ENCODE measurements around the gene ARID1B. TPM values are rescaled to one million over a fixed set of nuclear protein-coding genes. Genes with fewer than 3 reads are reported as not detected.
"Not testable (repeated sequence)": the region's sequence is repeated elsewhere in the genome, so short reads cannot be mapped to it uniquely, and the experiment has no call there.

The ARID1B gene
- polyA plus RNA-seq, 4 donors, result 7.3 to 43.5 (median 17.0) TPM

GRCh38 chr6:156980515-156980914 is 203.3 kb downstream of the ARID1B start:
- Histone ChIP-seq H3K4me3 (ENCODE audit: low read depth in 1 of 3, low read length in 3 of 3) (no peak overlapping the region), H3K4me1 (ENCODE audit: control insufficient read depth in 3 of 3, insufficient read depth in 2 of 3, low read depth in 1 of 3, low read length in 2 of 3) (peaks cover 0 to 18% (median 0%) of the 10 kb centered on the region in 3 donors), H3K27ac (ENCODE audit: low read depth in 1 of 3, low read length in 2 of 3) (no peak overlapping the region), H3K27me3 (ENCODE audit: control insufficient read depth in 3 of 3, insufficient read depth in 3 of 3, low read length in 3 of 3) (no peaks in the 10 kb centered on the region), H3K36me3 (ENCODE audit: control insufficient read depth in 3 of 3, insufficient read depth in 2 of 3, low read depth in 1 of 3, low read length in 3 of 3) (no peaks in the 10 kb centered on the region), H3K9me3 (ENCODE audit: control insufficient read depth in 2 of 2, insufficient read depth in 1 of 2, low read depth in 1 of 2, low read length in 1 of 2) (no peaks in the 10 kb centered on the region)
- DNase-seq (no peak), FAIRE-seq (no peak)
- WGBS, 3 donors, result 93 to 94% (median 94%) methylated on average over 10 of the region's 10 CpGs

GRCh38 chr6:156980948-156981347 is 203.8 kb downstream of the ARID1B start:
- DNase-seq (no peak), FAIRE-seq (no peak)
- H3K4me3 ChIP-seq (ENCODE audit: low read depth in 1 of 3, low read length in 3 of 3), result no peak overlapping the region
- no peaks in the 10 kb centered on the region for H3K36me3 ChIP-seq (ENCODE audit: control insufficient read depth in 3 of 3, insufficient read depth in 2 of 3, low read depth in 1 of 3, low read length in 3 of 3)
- no peaks in the 10 kb centered on the region for H3K9me3 ChIP-seq (ENCODE audit: control insufficient read depth in 2 of 2, insufficient read depth in 1 of 2, low read depth in 1 of 2, low read length in 1 of 2)
- peaks cover 0 to 15% (median 0%) of the 10 kb centered on the region in 3 donors for H3K4me1 ChIP-seq (ENCODE audit: control insufficient read depth in 3 of 3, insufficient read depth in 2 of 3, low read depth in 1 of 3, low read length in 2 of 3)
- H3K27me3 ChIP-seq (ENCODE audit: control insufficient read depth in 3 of 3, insufficient read depth in 3 of 3, low read length in 3 of 3), result no peaks in the 10 kb centered on the region
- 94 to 96% (median 96%) methylated on average over 2 of the region's 2 CpGs for WGBS, 3 donors
- H3K27ac ChIP-seq (ENCODE audit: low read depth in 1 of 3, low read length in 2 of 3), result no peak overlapping the region

GRCh38 chr6:156982168-156982567 is 205.0 kb downstream of the ARID1B start:
- WGBS, 3 donors, result 75 to 94% (median 83%) methylated on average over 3 of the region's 3 CpGs
- DNase-seq, result no peak
- Histone ChIP-seq H3K4me3 (ENCODE audit: low read depth in 1 of 3, low read length in 3 of 3) (no peak overlapping the region), H3K27me3 (ENCODE audit: control insufficient read depth in 3 of 3, insufficient read depth in 3 of 3, low read length in 3 of 3) (no peaks in the 10 kb centered on the region), H3K9me3 (ENCODE audit: control insufficient read depth in 2 of 2, insufficient read depth in 1 of 2, low read depth in 1 of 2, low read length in 1 of 2) (no peaks in the 10 kb centered on the region), H3K4me1 (ENCODE audit: control insufficient read depth in 3 of 3, insufficient read depth in 2 of 3, low read depth in 1 of 3, low read length in 2 of 3) (peaks cover 0 to 15% (median 0%) of the 10 kb centered on the region in 3 donors), H3K36me3 (ENCODE audit: control insufficient read depth in 3 of 3, insufficient read depth in 2 of 3, low read depth in 1 of 3, low read length in 3 of 3) (no peaks in the 10 kb centered on the region), H3K27ac (ENCODE audit: low read depth in 1 of 3, low read length in 2 of 3) (no peak overlapping the region)
- FAIRE-seq, result no peak

GRCh38 chr6:156982864-156983263 is 205.7 kb downstream of the ARID1B start:
- peaks cover 0 to 12% (median under 1%) of the 10 kb centered on the region in 3 donors for H3K4me1 ChIP-seq (ENCODE audit: control insufficient read depth in 3 of 3, insufficient read depth in 2 of 3, low read depth in 1 of 3, low read length in 2 of 3)
- 94 to 100% (median 98%) methylated on average over 4 of the region's 4 CpGs for WGBS, 3 donors
- not testable (repeated sequence) for H3K9me3 ChIP-seq (ENCODE audit: control insufficient read depth in 2 of 2, insufficient read depth in 1 of 2, low read depth in 1 of 2, low read length in 1 of 2); DNase-seq; H3K27me3 ChIP-seq (ENCODE audit: control insufficient read depth in 3 of 3, insufficient read depth in 3 of 3, low read length in 3 of 3); H3K4me3 ChIP-seq (ENCODE audit: low read depth in 1 of 3, low read length in 3 of 3); FAIRE-seq; H3K27ac ChIP-seq (ENCODE audit: low read depth in 1 of 3, low read length in 2 of 3); H3K36me3 ChIP-seq (ENCODE audit: control insufficient read depth in 3 of 3, insufficient read depth in 2 of 3, low read depth in 1 of 3, low read length in 3 of 3)

GRCh38 chr6:156984178-156984738 is 207.1 kb downstream of the ARID1B start:
- Histone ChIP-seq H3K4me1 (ENCODE audit: control insufficient read depth in 3 of 3, insufficient read depth in 2 of 3, low read depth in 1 of 3, low read length in 2 of 3) (peaks cover 3 to 14% (median 11%) of the 10 kb centered on the region in 3 donors), H3K27ac (ENCODE audit: low read depth in 1 of 3, low read length in 2 of 3) (no peak overlapping the region), H3K9me3 (ENCODE audit: control insufficient read depth in 2 of 2, insufficient read depth in 1 of 2, low read depth in 1 of 2, low read length in 1 of 2) (no peaks in the 10 kb centered on the region), H3K27me3 (ENCODE audit: control insufficient read depth in 3 of 3, insufficient read depth in 3 of 3, low read length in 3 of 3) (no peaks in the 10 kb centered on the region), H3K4me3 (ENCODE audit: low read depth in 1 of 3, low read length in 3 of 3) (no peak overlapping the region), H3K36me3 (ENCODE audit: control insufficient read depth in 3 of 3, insufficient read depth in 2 of 3, low read depth in 1 of 3, low read length in 3 of 3) (no peaks in the 10 kb centered on the region)
- FAIRE-seq (no peak), DNase-seq (no peak)
- 79 to 95% (median 90%) methylated on average over 3 of the region's 3 CpGs for WGBS, 3 donors

- Histone ChIP-seq H3K4me3 (ENCODE audit: low read depth in 1 of 3, low read length in 3 of 3) (no peak overlapping the region), H3K27ac (ENCODE audit: low read depth in 1 of 3, low read length in 2 of 3) (no peak overlapping the region), H3K27me3 (ENCODE audit: control insufficient read depth in 3 of 3, insufficient read depth in 3 of 3, low read length in 3 of 3) (no peaks in the 10 kb centered on the region), H3K9me3 (ENCODE audit: control insufficient read depth in 2 of 2, insufficient read depth in 1 of 2, low read depth in 1 of 2, low read length in 1 of 2) (no peaks in the 10 kb centered on the region), H3K36me3 (ENCODE audit: control insufficient read depth in 3 of 3, insufficient read depth in 2 of 3, low read depth in 1 of 3, low read length in 3 of 3) (peaks cover 0 to 3% (median 0%) of the 10 kb centered on the region in 3 donors), H3K4me1 (ENCODE audit: control insufficient read depth in 3 of 3, insufficient read depth in 2 of 3, low read depth in 1 of 3, low read length in 2 of 3) (peaks cover 3 to 14% (median 11%) of the 10 kb centered on the region in 3 donors)
- FAIRE-seq (no peak), DNase-seq (no peak)
- WGBS, 3 donors, result 49 to 72% (median 63%) methylated on average over 3 of the region's 3 CpGs
These were observed 208.1 kb downstream of the ARID1B start for GRCh38 chr6:156985309-156985708.

- Histone ChIP-seq H3K27me3 (ENCODE audit: control insufficient read depth in 3 of 3, insufficient read depth in 3 of 3, low read length in 3 of 3) (no peaks in the 10 kb centered on the region), H3K9me3 (ENCODE audit: control insufficient read depth in 2 of 2, insufficient read depth in 1 of 2, low read depth in 1 of 2, low read length in 1 of 2) (no peaks in the 10 kb centered on the region), H3K27ac (ENCODE audit: low read depth in 1 of 3, low read length in 2 of 3) (no peak overlapping the region), H3K36me3 (ENCODE audit: control insufficient read depth in 3 of 3, insufficient read depth in 2 of 3, low read depth in 1 of 3, low read length in 3 of 3) (peaks cover 0 to 6% (median 0%) of the 10 kb centered on the region in 3 donors), H3K4me1 (ENCODE audit: control insufficient read depth in 3 of 3, insufficient read depth in 2 of 3, low read depth in 1 of 3, low read length in 2 of 3) (peaks cover 3 to 17% (median 16%) of the 10 kb centered on the region in 3 donors), H3K4me3 (ENCODE audit: low read depth in 1 of 3, low read length in 3 of 3) (no peak overlapping the region)
- DNase-seq (peak; percentile 44 to 51), FAIRE-seq (no peak)
- 11 to 40% (median 31%) methylated on average over 6 of the region's 6 CpGs for WGBS, 3 donors
These were observed 211.3 kb downstream of the ARID1B start for GRCh38 chr6:156988276-156989158.

GRCh38 chr6:156989159-156989806 is 212.1 kb downstream of the ARID1B start:
- Histone ChIP-seq H3K4me3 (ENCODE audit: low read depth in 1 of 3, low read length in 3 of 3) (no peak overlapping the region), H3K4me1 (ENCODE audit: control insufficient read depth in 3 of 3, insufficient read depth in 2 of 3, low read depth in 1 of 3, low read length in 2 of 3) (peaks cover 3 to 22% (median 9%) of the 10 kb centered on the region in 3 donors), H3K27me3 (ENCODE audit: control insufficient read depth in 3 of 3, insufficient read depth in 3 of 3, low read length in 3 of 3) (no peaks in the 10 kb centered on the region), H3K9me3 (ENCODE audit: control insufficient read depth in 2 of 2, insufficient read depth in 1 of 2, low read depth in 1 of 2, low read length in 1 of 2) (no peaks in the 10 kb centered on the region), H3K27ac (ENCODE audit: low read depth in 1 of 3, low read length in 2 of 3) (no peak overlapping the region), H3K36me3 (ENCODE audit: control insufficient read depth in 3 of 3, insufficient read depth in 2 of 3, low read depth in 1 of 3, low read length in 3 of 3) (peaks cover 0 to 6% (median 0%) of the 10 kb centered on the region in 3 donors)
- WGBS, 3 donors, result 84 to 86% (median 85%) methylated on average over 8 of the region's 8 CpGs
- DNase-seq (no peak), FAIRE-seq (no peak)

All from small intestine (tissue), 7 donors.